SH-SY5Y (cell line): ENCODE results near the gene TTBK2.

Experiments used
- GATA2 ChIP-seq: IDR thresholded peaks from 2 replicates; pipeline ENCODE4 v1.6.1; 2011; ENCODE audit warnings: mild to moderate bottlenecking, low read depth, low read length
- GATA3 ChIP-seq: IDR thresholded peaks from 2 replicates; pipeline ENCODE4 v1.6.1; 2011; ENCODE audit warnings: low read depth, mild to moderate bottlenecking, low read length, moderate library complexity

DNA sequence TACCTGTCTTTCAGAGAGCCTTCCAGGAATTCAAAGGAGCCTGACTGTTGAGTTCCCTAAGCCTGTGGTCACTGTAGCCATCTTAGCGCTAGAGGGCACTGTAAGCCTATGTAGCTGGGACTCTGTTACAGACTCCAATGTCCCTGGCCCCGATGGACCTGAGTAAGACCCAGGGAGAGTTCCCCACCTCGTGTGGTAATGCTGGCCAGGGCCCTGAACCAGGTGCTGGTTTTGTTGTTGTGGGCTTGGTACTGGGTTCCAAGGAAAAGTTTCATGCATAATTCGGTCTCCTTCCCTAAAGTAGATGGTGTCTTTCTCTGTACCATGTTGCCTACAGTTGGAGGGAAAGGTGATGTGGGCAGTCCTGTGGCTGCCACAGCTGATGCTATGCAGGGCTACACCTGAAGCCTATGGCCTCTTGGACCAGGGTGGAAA is 216.1 kb downstream of the TTBK2 start:
- TF ChIP-seq GATA3 (no peak), GATA2 (no peak)
